H9 (cell line): ENCODE data around the gene FGFBP3. TPM values are rescaled to one million over a fixed set of nuclear protein-coding genes. Genes with fewer than 3 reads are reported as not detected.

Experiments
- DNase-seq: peaks from one replicate; pipeline ENCODE4 v3.0.0-alpha.2; 2017
- H2AFZ ChIP-seq: one replicate; pipeline ENCODE4 v1.6.1; 2013; ENCODE audit warnings: mild to moderate bottlenecking, low read length, control low read depth, moderate library complexity
- H2AK5ac ChIP-seq: 2 replicates; pipeline ENCODE4 v1.6.1; 2013; ENCODE audit warnings: low read length, control low read depth, mixed read lengths; ENCODE audit not compliant: insufficient read length
- H2BK120ac ChIP-seq: one replicate; pipeline ENCODE4 v1.6.1; 2013; ENCODE audit warnings: low read depth, mild to moderate bottlenecking, low read length, control low read depth, inconsistent platforms; ENCODE audit not compliant: poor library complexity, severe bottlenecking
- H2BK12ac ChIP-seq: 2 replicates; pipeline ENCODE4 v1.6.1; 2013; ENCODE audit warnings: low read length, control low read depth, mixed read lengths, low read depth; ENCODE audit not compliant: insufficient read length
- H2BK15ac ChIP-seq: 2 replicates; pipeline ENCODE4 v1.6.1; 2013; ENCODE audit warnings: low read depth, low read length, control low read depth
- H2BK20ac ChIP-seq: one replicate; pipeline ENCODE4 v1.6.1; 2013; ENCODE audit warnings: low read depth, mild to moderate bottlenecking, low read length, control low read depth, inconsistent platforms; ENCODE audit not compliant: poor library complexity, severe bottlenecking
- H2BK5ac ChIP-seq: 2 replicates; pipeline ENCODE4 v1.6.1; 2013; ENCODE audit warnings: low read length, control low read depth, mixed read lengths; ENCODE audit not compliant: insufficient read length
- H3K14ac ChIP-seq: 2 replicates; pipeline ENCODE4 v1.6.1; 2013; ENCODE audit warnings: low read length, control low read depth; ENCODE audit not compliant: insufficient read depth
- H3K18ac ChIP-seq: 2 replicates; pipeline ENCODE4 v1.6.1; 2013; ENCODE audit warnings: low read depth, mild to moderate bottlenecking, mixed read lengths, low read length, control low read depth; ENCODE audit not compliant: insufficient read length
- H3K23ac ChIP-seq: 2 replicates; pipeline ENCODE4 v1.6.1; 2013; ENCODE audit warnings: low read length, control low read depth, mixed read lengths, low read depth; ENCODE audit not compliant: insufficient read length
- H3K23me2 ChIP-seq: 2 replicates; pipeline ENCODE4 v1.6.1; 2013; ENCODE audit warnings: low read depth, mild to moderate bottlenecking, mixed read lengths, low read length, control low read depth; ENCODE audit not compliant: insufficient read length, poor library complexity, severe bottlenecking
- H3K27ac ChIP-seq: 2 replicates; pipeline ENCODE4 v1.5.1; 2013; ENCODE audit warnings: low read length, control low read depth, mixed read lengths, low read depth; ENCODE audit not compliant: insufficient read length
- H3K27me3 ChIP-seq: 2 replicates; pipeline ENCODE4 v1.6.1; 2013; ENCODE audit warnings: low read length, control low read depth, inconsistent platforms; ENCODE audit not compliant: insufficient read depth
- H3K4ac ChIP-seq: 2 replicates; pipeline ENCODE4 v1.6.1; 2013; ENCODE audit warnings: low read depth, mild to moderate bottlenecking, control low read depth, inconsistent platforms, low read length, moderate library complexity
- H3K4me1 ChIP-seq: 2 replicates; pipeline ENCODE4 v1.6.1; 2013; ENCODE audit warnings: low read length, control low read depth, inconsistent platforms; ENCODE audit not compliant: insufficient read depth
- H3K4me2 ChIP-seq: 2 replicates; pipeline ENCODE4 v1.6.1; 2013; ENCODE audit warnings: low read length, control low read depth, mixed read lengths; ENCODE audit not compliant: insufficient read length, insufficient read depth
- H3K56ac ChIP-seq: 2 replicates; pipeline ENCODE4 v1.6.1; 2013; ENCODE audit warnings: low read depth, mild to moderate bottlenecking, mixed read lengths, low read length, control low read depth; ENCODE audit not compliant: insufficient read length
- H3K79me1 ChIP-seq: 2 replicates; pipeline ENCODE4 v1.6.1; 2013; ENCODE audit warnings: low read depth, mild to moderate bottlenecking, moderate library complexity, low read length, control low read depth, inconsistent platforms; ENCODE audit not compliant: insufficient read depth, poor library complexity, severe bottlenecking
- H3K79me2 ChIP-seq: 2 replicates; pipeline ENCODE4 v1.6.1; 2013; ENCODE audit warnings: low read length, control low read depth, inconsistent platforms; ENCODE audit not compliant: insufficient read depth
- H3K9ac ChIP-seq: 2 replicates; pipeline ENCODE4 v1.6.1; 2013; ENCODE audit warnings: low read length, control low read depth, mixed read lengths; ENCODE audit not compliant: insufficient read length; ENCODE audit errors: extremely low read depth
- H3K9me3 ChIP-seq: one replicate; pipeline ENCODE4 v1.6.1; 2013; ENCODE audit warnings: low read depth, low read length, inconsistent platforms; ENCODE audit not compliant: control insufficient read depth
- H3T11ph ChIP-seq: one replicate; pipeline ENCODE4 v1.6.1; 2013; ENCODE audit warnings: mild to moderate bottlenecking, low read length, control low read depth, inconsistent platforms
- H4K20me1 ChIP-seq: one replicate; pipeline ENCODE4 v1.6.1; 2013; ENCODE audit not compliant: control insufficient read depth, insufficient read length, insufficient read depth
- H4K5ac ChIP-seq: 2 replicates; pipeline ENCODE4 v1.6.1; 2013; ENCODE audit warnings: low read depth, mild to moderate bottlenecking, mixed read lengths, low read length, control low read depth; ENCODE audit not compliant: insufficient read length
- H4K8ac ChIP-seq: replicated peaks from 2 replicates; pipeline ENCODE4 v1.6.1; 2013; ENCODE audit warnings: low read length, control low read depth, mixed read lengths, low read depth; ENCODE audit not compliant: insufficient read length
- H4K91ac ChIP-seq: 2 replicates; pipeline ENCODE4 v1.6.1; 2013; ENCODE audit warnings: low read depth, mild to moderate bottlenecking, moderate library complexity, mixed read lengths, low read length, control low read depth; ENCODE audit not compliant: insufficient read length
- H3K27ac Mint-ChIP-seq, 3 experiments: 2 replicates in 2 of 3; 3 replicates in 1 of 3; pipeline ENCODE4 v1.8.0; 2020 to 2021; ENCODE audit warnings: mixed read lengths in 3 of 3, mild to moderate bottlenecking in 1 of 3, moderate library complexity in 1 of 3
- H3K27me3 Mint-ChIP-seq: 2 replicates; pipeline ENCODE4 v1.8.0; 2021; ENCODE audit warnings: low read depth, mild to moderate bottlenecking, moderate library complexity, mixed read lengths
- H3K36me3 Mint-ChIP-seq, 3 experiments: 2 replicates in 2 of 3; 3 replicates in 1 of 3; pipeline ENCODE4 v1.8.0; 2020 to 2021; ENCODE audit warnings: low read depth in 3 of 3, mixed read lengths in 3 of 3; ENCODE audit not compliant: insufficient read depth in 1 of 3
- H3K4me1 Mint-ChIP-seq, 2 experiments: 2 replicates each; pipeline ENCODE4 v1.8.0; 2020; ENCODE audit warnings: mixed read lengths in 2 of 2
- H3K4me3 Mint-ChIP-seq, 2 experiments: 2 replicates in 1 of 2; 3 replicates in 1 of 2; pipeline ENCODE4 v1.8.0; 2020 to 2021; ENCODE audit warnings: mild to moderate bottlenecking in 2 of 2, mixed read lengths in 2 of 2, moderate library complexity in 1 of 2
- H3K9me3 Mint-ChIP-seq, 2 experiments: 2 replicates in 1 of 2; 3 replicates in 1 of 2; pipeline ENCODE4 v1.8.0; 2020; ENCODE audit warnings: mild to moderate bottlenecking in 2 of 2, mixed read lengths in 2 of 2, moderate library complexity in 1 of 2
- CTCF ChIP-seq: fragments of 200-600 bp; sonication (generic); conservative IDR thresholded peaks from 3 replicates; pipeline ENCODE4 v1.8.0; 2021; ENCODE audit warnings: antibody characterized with exemption, mild to moderate bottlenecking
- WGBS: extraction: QIAGEN DNeasy Blood & Tissue Kit; methylation state at CpG from one replicate; pipeline ENCODE4 v1.1.7; 2013; ENCODE audit warnings: missing lambda C conversion rate, low lambda C conversion rate, mixed read lengths; ENCODE audit not compliant: insufficient read length; ENCODE audit errors: extremely low coverage; 5-methylcytosine and 5-hydroxymethylcytosine counted together
- total RNA-seq: library from RNA; stranded (reverse); gene quantifications from 2 replicates; pipeline ENCODE4 v1.2.1, GENCODE V29; 2021

Gene FGFBP3
- total RNA-seq, 1 experiment from 2014 or later, result 49.3 TPM

GRCh38 chr10:91864744-91865143, 44.5 kb downstream of the FGFBP3 start:
- no peak overlapping the region for H3K56ac ChIP-seq
- H3K23ac ChIP-seq, result no peak overlapping the region
- Mint-ChIP-seq H3K27me3 (no peaks in the 10 kb centered on the region), H3K36me3 (peaks cover 3 to 37% (median 28%) of the 10 kb centered on the region in 3 experiments; a peak in 5 of 7 replicates), H3K9me3 (no peaks in the 10 kb centered on the region), H3K4me3 (no peak overlapping the region), H3K27ac (peak overlapping the region; percentile 22 to 87 (median 63); a peak in 4 of 7 replicates), H3K4me1 (peaks cover 35 to 40% of the 10 kb centered on the region in 2 experiments)
- no peak overlapping the region for H3T11ph ChIP-seq
- H3K27ac ChIP-seq, result no peak overlapping the region
- H3K79me1 ChIP-seq, result no peaks in the 10 kb centered on the region
- no peak overlapping the region for H4K5ac ChIP-seq
- H2AK5ac ChIP-seq, result no peak overlapping the region
- no peak overlapping the region for H3K4me2 ChIP-seq
- H2BK15ac ChIP-seq, result no peak overlapping the region
- H3K4ac ChIP-seq, result no peak overlapping the region
- peaks cover 12% of the 10 kb centered on the region; the same call in 1 of the 2 replicates for H3K4me1 ChIP-seq
- DNase-seq, result no peak
- no peaks in the 10 kb centered on the region for H3K27me3 ChIP-seq
- no peak overlapping the region for H4K91ac ChIP-seq
- H4K8ac ChIP-seq, result no peak overlapping the region
- no peaks in the 10 kb centered on the region for H3K9me3 ChIP-seq
- H2AFZ ChIP-seq, result no peak overlapping the region
- H2BK120ac ChIP-seq, result no peak overlapping the region
- no peak overlapping the region for H3K18ac ChIP-seq
- no peak overlapping the region for H2BK20ac ChIP-seq
- H2BK12ac ChIP-seq, result no peak overlapping the region
- no peak overlapping the region for H2BK5ac ChIP-seq
- no peaks in the 10 kb centered on the region; the same call in 1 of the 2 replicates for H3K79me2 ChIP-seq
- TF ChIP-seq CTCF, result no peak
- no peak overlapping the region for H3K14ac ChIP-seq
- no peaks in the 10 kb centered on the region for H3K23me2 ChIP-seq
- no peaks in the 10 kb centered on the region for H4K20me1 ChIP-seq
- 100% methylated on average over 1 of the region's 2 CpGs for WGBS
- no peak overlapping the region for H3K9ac ChIP-seq
